Measurements from ENCODE around the gene PASK. TPM values are rescaled to one million over a fixed set of nuclear protein-coding genes. Genes with fewer than 3 reads are reported as not detected.

The PASK gene
- total RNA-seq, 2 experiments from 2014 or later, result 26.8 to 84.3 TPM

GRCh38 chr2:241132538-241133435 lies 16.5 kb downstream of the PASK start:
- H4K20me1 ChIP-seq (ENCODE audit: insufficient read depth, low read length), result no peaks in the 10 kb centered on the region
- no peak overlapping the region for H3K4me2 ChIP-seq (ENCODE audit: low read length)
- H2AFZ ChIP-seq (ENCODE audit: low read length), result no peak overlapping the region
- H3K79me2 ChIP-seq (ENCODE audit: insufficient read depth, low read depth, low read length), result no peaks in the 10 kb centered on the region
- H3K9me2 ChIP-seq (ENCODE audit: insufficient read depth, low read length), result no peaks in the 10 kb centered on the region
- H3K4me1 ChIP-seq (ENCODE audit: insufficient read depth, low read length, poor library complexity, severe bottlenecking), result no peaks in the 10 kb centered on the region
- H3K27ac ChIP-seq (ENCODE audit: low read depth, low read length, poor library complexity, severe bottlenecking), result no peak overlapping the region
- TF ChIP-seq EZH2phosphoT487 (IDR thresholded peaks at IDR 0.05; ENCODE audit: borderline replicate concordance, low read depth, low read length) (no peak), CTCF (conservative IDR thresholded peaks at IDR 0.05; ENCODE audit: low read length) (no peak)
- DNase-seq (ENCODE audit: low spot score), result no peak
- H3K36me3 ChIP-seq (ENCODE audit: insufficient read depth, low read length), result peaks cover 48% of the 10 kb centered on the region
- no peaks in the 10 kb centered on the region for H3K9me3 ChIP-seq (ENCODE audit: low read length)
- no peak overlapping the region for H3K4me3 ChIP-seq (ENCODE audit: low read depth, low read length, poor library complexity, severe bottlenecking)
- intact Hi-C loops (cut with micrococcal nuclease; ENCODE audit: unreplicated experiment), result no loop called here
- no TSS peak for BruUV-seq (replicated peaks)
- ChIA-PET POLR2A (interaction anchor here (0.5 to 0.7 kb wide), 2 partner anchors 20 to 174 kb away, joined by 4 to 5 read pairs; no protein-coding TSS in a partner anchor), CTCF (ENCODE audit: unreplicated experiment) (no interaction called here)

GRCh38 chr2:241131531-241131930 lies 17.7 kb downstream of the PASK start:
- Histone ChIP-seq H3K4me3 (ENCODE audit: low read depth, low read length, poor library complexity, severe bottlenecking) (no peak overlapping the region), H3K4me1 (ENCODE audit: insufficient read depth, low read length, poor library complexity, severe bottlenecking) (no peaks in the 10 kb centered on the region), H3K36me3 (ENCODE audit: insufficient read depth, low read length) (peaks cover 50% of the 10 kb centered on the region), H3K79me2 (ENCODE audit: insufficient read depth, low read depth, low read length) (no peaks in the 10 kb centered on the region), H4K20me1 (ENCODE audit: insufficient read depth, low read length) (no peaks in the 10 kb centered on the region), H3K9me2 (ENCODE audit: insufficient read depth, low read length) (no peaks in the 10 kb centered on the region), H3K27ac (ENCODE audit: low read depth, low read length, poor library complexity, severe bottlenecking) (no peak overlapping the region), H3K9me3 (ENCODE audit: low read length) (no peaks in the 10 kb centered on the region), H3K4me2 (ENCODE audit: low read length) (no peak overlapping the region), H2AFZ (ENCODE audit: low read length) (no peak overlapping the region)
- DNase-seq (ENCODE audit: low spot score), result no peak
- intact Hi-C loops (cut with micrococcal nuclease; ENCODE audit: unreplicated experiment), result no loop called here
- ChIA-PET CTCF (ENCODE audit: unreplicated experiment) (no interaction called here), POLR2A (interaction anchor here (0.6 kb wide), 1 partner anchor 11 kb away, joined by 3 read pairs; no protein-coding TSS in a partner anchor)
- no TSS peak for BruUV-seq (replicated peaks)
- TF ChIP-seq CTCF (conservative IDR thresholded peaks at IDR 0.05; ENCODE audit: low read length) (no peak), EZH2phosphoT487 (IDR thresholded peaks at IDR 0.05; ENCODE audit: borderline replicate concordance, low read depth, low read length) (no peak)

- ChIA-PET POLR2A (no interaction called here), CTCF (ENCODE audit: unreplicated experiment) (no interaction called here)
- no peaks in the 10 kb centered on the region for H4K20me1 ChIP-seq (ENCODE audit: insufficient read depth, low read length)
- TF ChIP-seq CTCF (conservative IDR thresholded peaks at IDR 0.05; ENCODE audit: low read length), result no peak
- no peak for TF ChIP-seq EZH2phosphoT487 (IDR thresholded peaks at IDR 0.05; ENCODE audit: borderline replicate concordance, low read depth, low read length)
- H3K9me2 ChIP-seq (ENCODE audit: insufficient read depth, low read length), result no peaks in the 10 kb centered on the region
- H2AFZ ChIP-seq (ENCODE audit: low read length), result no peak overlapping the region
- intact Hi-C loops (cut with micrococcal nuclease; ENCODE audit: unreplicated experiment), result no loop called here
- no peak overlapping the region for H3K27ac ChIP-seq (ENCODE audit: low read depth, low read length, poor library complexity, severe bottlenecking)
- H3K4me3 ChIP-seq (ENCODE audit: low read depth, low read length, poor library complexity, severe bottlenecking), result no peak overlapping the region
- BruUV-seq (replicated peaks), result no TSS peak
- no peak overlapping the region for H3K4me2 ChIP-seq (ENCODE audit: low read length)
- no peaks in the 10 kb centered on the region for H3K79me2 ChIP-seq (ENCODE audit: insufficient read depth, low read depth, low read length)
- no peaks in the 10 kb centered on the region for H3K4me1 ChIP-seq (ENCODE audit: insufficient read depth, low read length, poor library complexity, severe bottlenecking)
- peaks cover 48% of the 10 kb centered on the region for H3K36me3 ChIP-seq (ENCODE audit: insufficient read depth, low read length)
- no peak for DNase-seq (ENCODE audit: low spot score)
- no peaks in the 10 kb centered on the region for H3K9me3 ChIP-seq (ENCODE audit: low read length)
These were observed 19.0 kb downstream of the PASK start for GRCh38 chr2:241130316-241130715.
